ENCODE results near the gene DLGAP1.

DLGAP1 gene

GRCh38 chr18:3552305-3552704 lies 902.8 kb downstream of the DLGAP1 start:
- no peak for DNase-seq (ENCODE audit: low spot score)
- Mint-ChIP-seq H3K4me3 (no peak overlapping the region), H3K9me3 (no peaks in the 10 kb centered on the region), H3K27ac (no peak overlapping the region), H3K36me3 (ENCODE audit: low read depth) (no peaks in the 10 kb centered on the region), H3K4me1 (ENCODE audit: low read depth) (no peaks in the 10 kb centered on the region), H3K27me3 (ENCODE audit: low read depth) (peaks cover 4% of the 10 kb centered on the region)

GRCh38 chr18:3547891-3548615 lies 907.1 kb downstream of the DLGAP1 start:
- Mint-ChIP-seq H3K27ac (no peak overlapping the region), H3K4me1 (ENCODE audit: low read depth) (no peaks in the 10 kb centered on the region), H3K27me3 (ENCODE audit: low read depth) (no peaks in the 10 kb centered on the region), H3K4me3 (no peak overlapping the region), H3K9me3 (no peaks in the 10 kb centered on the region), H3K36me3 (ENCODE audit: low read depth) (no peaks in the 10 kb centered on the region)
- DNase-seq (ENCODE audit: low spot score) = no peak

GRCh38 chr18:3546106-3546505 lies 909.0 kb downstream of the DLGAP1 start:
- Mint-ChIP-seq H3K27me3 (ENCODE audit: low read depth) (no peaks in the 10 kb centered on the region), H3K36me3 (ENCODE audit: low read depth) (no peaks in the 10 kb centered on the region), H3K4me3 (no peak overlapping the region), H3K4me1 (ENCODE audit: low read depth) (no peaks in the 10 kb centered on the region), H3K27ac (no peak overlapping the region), H3K9me3 (no peaks in the 10 kb centered on the region)
- DNase-seq (ENCODE audit: low spot score) = no peak

- Mint-ChIP-seq H3K27ac (no peak overlapping the region), H3K36me3 (ENCODE audit: low read depth) (no peaks in the 10 kb centered on the region), H3K4me1 (ENCODE audit: low read depth) (no peaks in the 10 kb centered on the region), H3K27me3 (ENCODE audit: low read depth) (no peaks in the 10 kb centered on the region), H3K4me3 (no peak overlapping the region), H3K9me3 (no peaks in the 10 kb centered on the region)
- no peak for DNase-seq (ENCODE audit: low spot score)
Observed at GRCh38 chr18:3544537-3544936, 910.6 kb downstream of the DLGAP1 start.

GRCh38 chr18:3541549-3542386 lies 913.3 kb downstream of the DLGAP1 start:
- Mint-ChIP-seq H3K4me1 (ENCODE audit: low read depth) (no peaks in the 10 kb centered on the region), H3K4me3 (no peak overlapping the region), H3K9me3 (no peaks in the 10 kb centered on the region), H3K27me3 (ENCODE audit: low read depth) (no peaks in the 10 kb centered on the region), H3K36me3 (ENCODE audit: low read depth) (no peaks in the 10 kb centered on the region), H3K27ac (no peak overlapping the region)
- DNase-seq (ENCODE audit: low spot score) = peak; percentile 28

GRCh38 chr18:3540805-3541548 lies 914.1 kb downstream of the DLGAP1 start:
- H3K9me3 Mint-ChIP-seq = no peaks in the 10 kb centered on the region
- H3K4me3 Mint-ChIP-seq = no peak overlapping the region
- H3K27ac Mint-ChIP-seq = no peak overlapping the region

GRCh38 chr18:3538954-3539617 lies 916.0 kb downstream of the DLGAP1 start:
- H3K9me3 Mint-ChIP-seq = no peaks in the 10 kb centered on the region
- no peaks in the 10 kb centered on the region for H3K4me1 Mint-ChIP-seq (ENCODE audit: low read depth)
- H3K36me3 Mint-ChIP-seq (ENCODE audit: low read depth) = no peaks in the 10 kb centered on the region
- DNase-seq (ENCODE audit: low spot score) = no peak
- H3K27me3 Mint-ChIP-seq (ENCODE audit: low read depth) = no peaks in the 10 kb centered on the region
- H3K4me3 Mint-ChIP-seq = no peak overlapping the region
- H3K27ac Mint-ChIP-seq = no peak overlapping the region

More at GRCh38 chr18:3540805-3541548, 914.1 kb downstream of the DLGAP1 start:
- Mint-ChIP-seq H3K4me1 (ENCODE audit: low read depth) (no peaks in the 10 kb centered on the region), H3K36me3 (ENCODE audit: low read depth) (no peaks in the 10 kb centered on the region), H3K27me3 (ENCODE audit: low read depth) (no peaks in the 10 kb centered on the region)
- no peak for DNase-seq (ENCODE audit: low spot score)

GRCh38 chr18:3538456-3538855 lies 916.7 kb downstream of the DLGAP1 start:
- Mint-ChIP-seq H3K27me3 (ENCODE audit: low read depth) (no peaks in the 10 kb centered on the region), H3K27ac (no peak overlapping the region), H3K4me1 (ENCODE audit: low read depth) (no peaks in the 10 kb centered on the region), H3K4me3 (no peak overlapping the region), H3K9me3 (no peaks in the 10 kb centered on the region), H3K36me3 (ENCODE audit: low read depth) (no peaks in the 10 kb centered on the region)
- no peak for DNase-seq (ENCODE audit: low spot score)

GRCh38 chr18:3530807-3531206 lies 924.3 kb downstream of the DLGAP1 start:
- peaks cover 1% of the 10 kb centered on the region for H3K36me3 Mint-ChIP-seq (ENCODE audit: low read depth)
- no peaks in the 10 kb centered on the region for H3K9me3 Mint-ChIP-seq
- H3K4me3 Mint-ChIP-seq = no peak overlapping the region
- no peak overlapping the region for H3K27ac Mint-ChIP-seq
- DNase-seq (ENCODE audit: low spot score) = no peak
- H3K27me3 Mint-ChIP-seq (ENCODE audit: low read depth) = no peaks in the 10 kb centered on the region
- H3K4me1 Mint-ChIP-seq (ENCODE audit: low read depth) = peaks cover 11% of the 10 kb centered on the region

GRCh38 chr18:3529601-3530000 lies 925.5 kb downstream of the DLGAP1 start:
- Mint-ChIP-seq H3K36me3 (ENCODE audit: low read depth) (peaks cover 4% of the 10 kb centered on the region), H3K9me3 (no peaks in the 10 kb centered on the region), H3K4me3 (no peak overlapping the region), H3K27me3 (ENCODE audit: low read depth) (no peaks in the 10 kb centered on the region), H3K27ac (no peak overlapping the region), H3K4me1 (ENCODE audit: low read depth) (peaks cover 14% of the 10 kb centered on the region)
- no peak for DNase-seq (ENCODE audit: low spot score)

GRCh38 chr18:3529077-3529476 lies 926.0 kb downstream of the DLGAP1 start:
- DNase-seq (ENCODE audit: low spot score) = no peak
- Mint-ChIP-seq H3K27ac (no peak overlapping the region), H3K9me3 (peaks cover under 1% of the 10 kb centered on the region), H3K4me3 (no peak overlapping the region), H3K36me3 (ENCODE audit: low read depth) (peaks cover 4% of the 10 kb centered on the region), H3K27me3 (ENCODE audit: low read depth) (no peaks in the 10 kb centered on the region), H3K4me1 (ENCODE audit: low read depth) (peaks cover 14% of the 10 kb centered on the region)

GRCh38 chr18:3528231-3528630 lies 926.9 kb downstream of the DLGAP1 start:
- no peak for DNase-seq (ENCODE audit: low spot score)
- no peak overlapping the region for H3K27ac Mint-ChIP-seq
- H3K36me3 Mint-ChIP-seq (ENCODE audit: low read depth) = peaks cover 4% of the 10 kb centered on the region
- H3K9me3 Mint-ChIP-seq = peaks cover 7% of the 10 kb centered on the region
- H3K27me3 Mint-ChIP-seq (ENCODE audit: low read depth) = no peaks in the 10 kb centered on the region
- peaks cover 14% of the 10 kb centered on the region for H3K4me1 Mint-ChIP-seq (ENCODE audit: low read depth)
- H3K4me3 Mint-ChIP-seq = no peak overlapping the region

- Mint-ChIP-seq H3K4me3 (peak overlapping the region; percentile 72), H3K27me3 (ENCODE audit: low read depth) (no peaks in the 10 kb centered on the region), H3K27ac (no peak overlapping the region), H3K9me3 (peaks cover 11% of the 10 kb centered on the region), H3K4me1 (ENCODE audit: low read depth) (peaks cover 14% of the 10 kb centered on the region), H3K36me3 (ENCODE audit: low read depth) (peaks cover 5% of the 10 kb centered on the region)
- no peak for DNase-seq (ENCODE audit: low spot score)
Observed at GRCh38 chr18:3526421-3527354, 928.4 kb downstream of the DLGAP1 start.
